Measurements from ENCODE around the gene ZBTB5. TPM values are rescaled to one million over a fixed set of nuclear protein-coding genes. Genes with fewer than 3 reads are reported as not detected.

The ZBTB5 gene
- polyA plus RNA-seq, 2 of the 4 experiments (the other 2 are of a cell fraction): 12.4 to 18.1 TPM

- no peak for TF ChIP-seq RAD21 (conservative IDR thresholded peaks at IDR 0.05 in 1 of 2, IDR thresholded peaks at IDR 0.05 in 1 of 2)
Measured at GRCh38 chr9:37454238-37454637, 11.0 kb downstream of the ZBTB5 start (continued).

GRCh38 chr9:37453827-37454226, 11.4 kb downstream of the ZBTB5 start:
- Histone ChIP-seq H3K4me2 (0 out of 3 replicates have a peak overlapping the region, but pooled peaks have one; percentile 32), H3K9me3 (no peaks in the 10 kb centered on the region), H3K4me1 (peaks cover 57% of the 10 kb centered on the region), H3K27ac (no peak overlapping the region), H3K4me3 (no peak overlapping the region)
- FAIRE-seq (no peak), DNase-seq (ENCODE audit: low read depth in 1 of 2, low spot score in 1 of 2) (no peak), ATAC-seq (no peak)
- no peak for TF ChIP-seq REST (IDR thresholded peaks at IDR 0.05)
- no peak for TF ChIP-seq CBX2 (IDR thresholded peaks at IDR 0.05; ENCODE audit: borderline replicate concordance, low read depth)
- no peak for TF ChIP-seq NPAS2 (CRISPR knock-in tag; IDR thresholded peaks at IDR 0.05; ENCODE audit: borderline replicate concordance)
- TF ChIP-seq MAX (IDR thresholded peaks at IDR 0.05): no peak
- no peak for TF ChIP-seq ATOH8 (CRISPR knock-in tag; IDR thresholded peaks at IDR 0.05; ENCODE audit: low read depth)
- TF ChIP-seq MYC (IDR thresholded peaks at IDR 0.05; ENCODE audit: borderline replicate concordance, low read length): no peak
- no peak for TF ChIP-seq HES2 (IDR thresholded peaks at IDR 0.05)
- no peak for TF ChIP-seq MAFK (IDR thresholded peaks at IDR 0.05; ENCODE audit: partially characterized antibody)
- no peak for TF ChIP-seq SREBF2 (IDR thresholded peaks at IDR 0.05)
- TF ChIP-seq FOSL2 (IDR thresholded peaks at IDR 0.05): no peak
- no peak for TF ChIP-seq FOSL2 (CRISPR knock-in tag; IDR thresholded peaks at IDR 0.05)
- TF ChIP-seq RARB (CRISPR knock-in tag; IDR thresholded peaks at IDR 0.05): no peak
- TF ChIP-seq PBX3 (IDR thresholded peaks at IDR 0.05): no peak
- no peak for TF ChIP-seq JUNB (IDR thresholded peaks at IDR 0.05)
- ChIA-PET POLR2A (no interaction called here), CTCF (interaction anchor here (1.3 kb wide), 1 partner anchor 9 kb away, joined by 3 read pairs; no protein-coding TSS in a partner anchor)
- WGBS (ENCODE audit: missing lambda C conversion rate): 89% methylated on average over 1 of the region's 1 CpG

- H3K4me2 ChIP-seq: no peak overlapping the region
- FAIRE-seq: no peak
- 82% methylated on average over 1 of the region's 1 CpG for WGBS (ENCODE audit: missing lambda C conversion rate)
- no peak for TF ChIP-seq NFE2L2 (conservative IDR thresholded peaks at IDR 0.05; ENCODE audit: low read length)
- TF ChIP-seq E2F6 (IDR thresholded peaks at IDR 0.05; ENCODE audit: borderline replicate concordance, low read depth): no peak
- no peak for TF ChIP-seq EP300 (IDR thresholded peaks at IDR 0.05)
- no peak for TF ChIP-seq CTCF (IDR thresholded peaks at IDR 0.05)
- TF ChIP-seq REST (IDR thresholded peaks at IDR 0.05): no peak
- TF ChIP-seq FOSL2 (IDR thresholded peaks at IDR 0.05): no peak
- TF ChIP-seq FOSL2 (CRISPR knock-in tag; IDR thresholded peaks at IDR 0.05): no peak
- no peak for TF ChIP-seq ESRRA (IDR thresholded peaks at IDR 0.05; ENCODE audit: borderline replicate concordance, low read length)
- no peak for TF ChIP-seq MAX (IDR thresholded peaks at IDR 0.05)
- no peak for TF ChIP-seq RFX5 (IDR thresholded peaks at IDR 0.05)
- TF ChIP-seq HOXB5 (CRISPR knock-in tag; IDR thresholded peaks at IDR 0.05): no peak
Measured at GRCh38 chr9:37452611-37453010, 12.6 kb downstream of the ZBTB5 start.

More at GRCh38 chr9:37452611-37453010, 12.6 kb downstream of the ZBTB5 start:
- CTCF ChIA-PET: interaction anchor here (1.0 to 1.3 kb wide), 3 partner anchors 11 to 37 kb away, joined by 3 read pairs; no protein-coding TSS in a partner anchor
- peaks cover 50% of the 10 kb centered on the region for H3K4me1 ChIP-seq
- ATAC-seq: peak in 1 of 2 experiments; percentile 37; a peak in 3 of 6 replicates
- H3K4me3 ChIP-seq: no peak overlapping the region
- no peak for DNase-seq (ENCODE audit: low read depth in 1 of 2, low spot score in 1 of 2)
- H3K9me3 ChIP-seq: no peaks in the 10 kb centered on the region
- H3K27ac ChIP-seq: no peak overlapping the region
- POLR2A ChIA-PET: interaction anchor here (2.0 kb wide), 1 partner anchor 13 kb away, joined by 14 read pairs; the partner anchor contains the start of gene ZBTB5

Measured in A549 (cell line).